GM23338 (cell line): Measurements from ENCODE around the gene SHISA6. TPM values are rescaled to one million over a fixed set of nuclear protein-coding genes. Genes with fewer than 3 reads are reported as not detected.

Source experiments
- ATAC-seq: fragments of 200-7000 bp; cut with Tn5 transposase; 3 replicates; pipeline ENCODE4 v1.9.1; 2020
- DNase-seq: peaks from one replicate; pipeline ENCODE4 v3.0.0-alpha.2; 2015; ENCODE audit warnings: low spot score
- H2AFZ ChIP-seq: fragments of 200-600 bp; sonication (generic); 2 replicates; pipeline ENCODE4 v1.8.0; 2016; ENCODE audit warnings: antibody characterized with exemption, mild to moderate bottlenecking, moderate library complexity
- H3F3A ChIP-seq: fragments of 200-600 bp; sonication (generic); replicated peaks from 2 replicates; pipeline ENCODE4 v1.8.0; 2017; ENCODE audit warnings: antibody characterized with exemption, mixed run types, low read depth
- H3K27ac ChIP-seq: fragments of 200-600 bp; sonication (generic); 2 replicates; pipeline ENCODE4 v1.6.1; 2016; ENCODE audit warnings: low read depth
- H3K27me3 ChIP-seq: fragments of 200-600 bp; sonication (generic); 2 replicates; pipeline ENCODE4 v1.8.0; 2016; ENCODE audit warnings: mild to moderate bottlenecking, mixed run types, moderate library complexity; ENCODE audit not compliant: insufficient read depth
- H3K36me3 ChIP-seq: fragments of 200-600 bp; sonication (generic); 2 replicates; pipeline ENCODE4 v1.8.0; 2016; ENCODE audit warnings: mild to moderate bottlenecking; ENCODE audit not compliant: insufficient read depth
- H3K4me1 ChIP-seq: fragments of 200-600 bp; sonication (generic); 2 replicates; pipeline ENCODE4 v1.8.0; 2016; ENCODE audit warnings: mild to moderate bottlenecking, moderate library complexity; ENCODE audit not compliant: insufficient read depth
- H3K4me2 ChIP-seq: fragments of 200-600 bp; sonication (generic); 2 replicates; pipeline ENCODE4 v1.7.1; 2017; ENCODE audit warnings: mixed run types
- H3K4me3 ChIP-seq: fragments of 200-600 bp; sonication (generic); 2 replicates; pipeline ENCODE4 v1.6.1; 2016; ENCODE audit warnings: mixed run types
- H3K79me2 ChIP-seq: fragments of 200-600 bp; sonication (generic); replicated peaks from 2 replicates; pipeline ENCODE4 v1.8.0; 2017; ENCODE audit warnings: mild to moderate bottlenecking; ENCODE audit not compliant: insufficient read depth
- H3K9me2 ChIP-seq: fragments of 200-600 bp; sonication (generic); 2 replicates; pipeline ENCODE4 v1.8.0; 2017; ENCODE audit not compliant: insufficient read depth
- H4K20me1 ChIP-seq: fragments of 200-600 bp; sonication (generic); replicated peaks from 2 replicates; pipeline ENCODE4 v1.8.0; 2017; ENCODE audit warnings: mild to moderate bottlenecking; ENCODE audit not compliant: insufficient read depth
- H3K27ac Mint-ChIP-seq: 2 replicates; pipeline ENCODE4 v1.8.0; 2020; ENCODE audit warnings: inconsistent platforms, mild to moderate bottlenecking, moderate library complexity, mixed read lengths
- H3K27me3 Mint-ChIP-seq: 3 replicates; pipeline ENCODE4 v1.8.0; 2022; ENCODE audit warnings: low read depth, mild to moderate bottlenecking, moderate library complexity, mixed read lengths, inconsistent platforms; ENCODE audit not compliant: insufficient read depth, poor library complexity
- H3K36me3 Mint-ChIP-seq: 3 replicates; pipeline ENCODE4 v1.8.0; 2021; ENCODE audit warnings: low read depth, mild to moderate bottlenecking, inconsistent platforms, moderate library complexity, mixed read lengths
- H3K4me1 Mint-ChIP-seq: 3 replicates; pipeline ENCODE4 v1.8.0; 2020; ENCODE audit warnings: mild to moderate bottlenecking, inconsistent platforms, mixed read lengths
- H3K4me3 Mint-ChIP-seq: 3 replicates; pipeline ENCODE4 v1.8.0; 2021; ENCODE audit warnings: moderate library complexity, mild to moderate bottlenecking, inconsistent platforms, mixed read lengths
- H3K9me3 Mint-ChIP-seq: 3 replicates; pipeline ENCODE4 v1.8.0; 2020; ENCODE audit warnings: moderate library complexity, mild to moderate bottlenecking, inconsistent platforms, mixed read lengths
- CREB1 ChIP-seq: fragments of 250-450 bp; sonication (Bioruptor Pico); IDR thresholded peaks from 2 replicates; pipeline ENCODE4 v1.5.0; 2020; ENCODE audit warnings: low read depth, mild to moderate bottlenecking, moderate library complexity
- CTCF ChIP-seq, 2 experiments: fragments of 200-600 bp in 1 of 2; sonication (generic) in 1 of 2; conservative IDR thresholded peaks; 2 replicates each; pipeline versions ENCODE4 v1.5.1 to v1.6.1; 2016 to 2017; ENCODE audit warnings: antibody characterized with exemption in 2 of 2, low read depth in 2 of 2, mild to moderate bottlenecking in 2 of 2, moderate library complexity in 1 of 2
- ETS1 ChIP-seq: IDR thresholded peaks from 2 replicates; pipeline ENCODE4 v1.6.1; 2016; ENCODE audit warnings: antibody characterized with exemption
- EZH2 ChIP-seq: fragments of 200-600 bp; sonication (generic); IDR thresholded peaks from one replicate; pipeline ENCODE4 v1.8.0; 2017; ENCODE audit warnings: antibody characterized with exemption, mild to moderate bottlenecking, low read depth; ENCODE audit not compliant: unreplicated experiment
- EZH2phosphoT487 ChIP-seq: fragments of 200-600 bp; sonication (generic); IDR thresholded peaks from one replicate; pipeline ENCODE4 v1.8.1; 2018; ENCODE audit warnings: antibody characterized with exemption; ENCODE audit not compliant: unreplicated experiment
- JUNB ChIP-seq: IDR thresholded peaks from one replicate; pipeline ENCODE4 v1.6.1; 2016; ENCODE audit warnings: antibody characterized with exemption; ENCODE audit not compliant: unreplicated experiment
- NANOG ChIP-seq: IDR thresholded peaks from 2 replicates; pipeline ENCODE4 v1.6.1; 2016; ENCODE audit warnings: antibody characterized with exemption, borderline replicate concordance
- POLR2AphosphoS5 ChIP-seq: IDR thresholded peaks from 2 replicates; pipeline ENCODE4 v1.6.1; 2016; ENCODE audit warnings: antibody characterized with exemption, low read depth
- STAT1 ChIP-seq: IDR thresholded peaks from one replicate; pipeline ENCODE4 v1.6.1; 2016; ENCODE audit warnings: antibody characterized with exemption; ENCODE audit not compliant: unreplicated experiment
- ZNF114 ChIP-seq: fragments of 250-450 bp; sonication (Bioruptor Pico); IDR thresholded peaks from 2 replicates; pipeline ENCODE4 v1.5.0; 2020; ENCODE audit warnings: mild to moderate bottlenecking, moderate library complexity
- ZNF331 ChIP-seq: fragments of 250-450 bp; sonication (Bioruptor Pico); IDR thresholded peaks from 2 replicates; pipeline ENCODE4 v1.5.0; 2020; ENCODE audit warnings: low read depth, mild to moderate bottlenecking, moderate library complexity
- polyA plus RNA-seq: library from polyadenylated mRNA; unstranded; fragments of >200 nt; fragmentation: Nextera tagmentation; extraction: Ambion mirVana; gene quantifications from 2 replicates; pipeline ENCODE4 v1.2.1, GENCODE V29; 2016
- total RNA-seq: library from RNA; depleted of rRNA; stranded (reverse); fragments of >200 nt; shearing (Covaris generic); gene quantifications from 2 replicates; pipeline ENCODE4 v1.2.3, GENCODE V29; 2014
- TF ChIP-seq, protein P1 (sequence below): IDR thresholded peaks from one replicate; pipeline ENCODE4 v1.6.1; 2018; ENCODE audit warnings: antibody characterized with exemption; ENCODE audit not compliant: unreplicated experiment
- TF ChIP-seq, protein P2 (sequence below): fragments of 250-450 bp; sonication (Bioruptor Pico); IDR thresholded peaks from 2 replicates; pipeline ENCODE4 v1.5.0; 2020; ENCODE audit warnings: mild to moderate bottlenecking, moderate library complexity

SHISA6 gene
- total and polyA plus RNA-seq, 2 experiments from 2014 or later = 0.52 TPM; not detected in 1

- no peak for TF ChIP-seq CTCF (conservative IDR thresholded peaks at IDR 0.05; ENCODE audit: low read depth in 2 of 2)
These were observed 52.5 kb downstream of the SHISA6 start (continued) for GRCh38 chr17:11293480-11293879.

DNA sequence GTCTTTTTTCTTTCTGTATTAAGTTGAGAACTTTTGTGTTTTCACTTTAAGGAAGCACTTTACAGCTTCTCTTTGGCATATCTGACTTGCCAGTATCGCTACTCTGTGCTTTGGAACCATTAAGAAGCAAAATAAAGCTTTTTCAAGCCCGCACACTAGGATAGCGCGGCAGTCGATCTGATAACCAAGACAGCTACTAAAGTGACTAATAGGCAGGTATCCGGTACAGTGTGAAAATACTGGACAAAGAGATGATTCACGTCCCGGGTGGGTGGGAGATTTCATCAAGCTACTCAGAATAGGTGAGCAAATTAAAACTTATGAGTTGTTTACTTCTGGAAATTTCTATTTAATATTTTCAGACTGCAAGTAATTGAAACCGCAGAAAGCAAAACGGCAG is 53.8 kb downstream of the SHISA6 start:
- Histone ChIP-seq H3K27me3 (no peaks in the 10 kb centered on the region), H3K27ac (no peak overlapping the region), H3K36me3 (no peaks in the 10 kb centered on the region), H3K4me2 (no peak overlapping the region), H3K9me2 (no peaks in the 10 kb centered on the region), H3K4me1 (no peaks in the 10 kb centered on the region), H3F3A (no peaks in the 10 kb centered on the region), H3K4me3 (no peak overlapping the region), H4K20me1 (no peaks in the 10 kb centered on the region), H3K79me2 (no peaks in the 10 kb centered on the region), H2AFZ (no peak overlapping the region)
- Mint-ChIP-seq H3K4me1 (no peaks in the 10 kb centered on the region), H3K27ac (no peak overlapping the region), H3K27me3 (peaks cover 8% of the 10 kb centered on the region), H3K36me3 (peaks cover 55% of the 10 kb centered on the region), H3K9me3 (peaks cover 3% of the 10 kb centered on the region), H3K4me3 (no peak overlapping the region)
- ATAC-seq (no peak), DNase-seq (no peak)
- TF ChIP-seq, protein P1, sequence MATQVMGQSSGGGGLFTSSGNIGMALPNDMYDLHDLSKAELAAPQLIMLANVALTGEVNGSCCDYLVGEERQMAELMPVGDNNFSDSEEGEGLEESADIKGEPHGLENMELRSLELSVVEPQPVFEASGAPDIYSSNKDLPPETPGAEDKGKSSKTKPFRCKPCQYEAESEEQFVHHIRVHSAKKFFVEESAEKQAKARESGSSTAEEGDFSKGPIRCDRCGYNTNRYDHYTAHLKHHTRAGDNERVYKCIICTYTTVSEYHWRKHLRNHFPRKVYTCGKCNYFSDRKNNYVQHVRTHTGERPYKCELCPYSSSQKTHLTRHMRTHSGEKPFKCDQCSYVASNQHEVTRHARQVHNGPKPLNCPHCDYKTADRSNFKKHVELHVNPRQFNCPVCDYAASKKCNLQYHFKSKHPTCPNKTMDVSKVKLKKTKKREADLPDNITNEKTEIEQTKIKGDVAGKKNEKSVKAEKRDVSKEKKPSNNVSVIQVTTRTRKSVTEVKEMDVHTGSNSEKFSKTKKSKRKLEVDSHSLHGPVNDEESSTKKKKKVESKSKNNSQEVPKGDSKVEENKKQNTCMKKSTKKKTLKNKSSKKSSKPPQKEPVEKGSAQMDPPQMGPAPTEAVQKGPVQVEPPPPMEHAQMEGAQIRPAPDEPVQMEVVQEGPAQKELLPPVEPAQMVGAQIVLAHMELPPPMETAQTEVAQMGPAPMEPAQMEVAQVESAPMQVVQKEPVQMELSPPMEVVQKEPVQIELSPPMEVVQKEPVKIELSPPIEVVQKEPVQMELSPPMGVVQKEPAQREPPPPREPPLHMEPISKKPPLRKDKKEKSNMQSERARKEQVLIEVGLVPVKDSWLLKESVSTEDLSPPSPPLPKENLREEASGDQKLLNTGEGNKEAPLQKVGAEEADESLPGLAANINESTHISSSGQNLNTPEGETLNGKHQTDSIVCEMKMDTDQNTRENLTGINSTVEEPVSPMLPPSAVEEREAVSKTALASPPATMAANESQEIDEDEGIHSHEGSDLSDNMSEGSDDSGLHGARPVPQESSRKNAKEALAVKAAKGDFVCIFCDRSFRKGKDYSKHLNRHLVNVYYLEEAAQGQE = no peak
- TF ChIP-seq POLR2AphosphoS5 = no peak
- TF ChIP-seq EZH2phosphoT487 = no peak
- TF ChIP-seq NANOG = no peak
- TF ChIP-seq STAT1 = no peak
- TF ChIP-seq JUNB = no peak
- no peak for TF ChIP-seq EZH2
- TF ChIP-seq, protein P2, sequence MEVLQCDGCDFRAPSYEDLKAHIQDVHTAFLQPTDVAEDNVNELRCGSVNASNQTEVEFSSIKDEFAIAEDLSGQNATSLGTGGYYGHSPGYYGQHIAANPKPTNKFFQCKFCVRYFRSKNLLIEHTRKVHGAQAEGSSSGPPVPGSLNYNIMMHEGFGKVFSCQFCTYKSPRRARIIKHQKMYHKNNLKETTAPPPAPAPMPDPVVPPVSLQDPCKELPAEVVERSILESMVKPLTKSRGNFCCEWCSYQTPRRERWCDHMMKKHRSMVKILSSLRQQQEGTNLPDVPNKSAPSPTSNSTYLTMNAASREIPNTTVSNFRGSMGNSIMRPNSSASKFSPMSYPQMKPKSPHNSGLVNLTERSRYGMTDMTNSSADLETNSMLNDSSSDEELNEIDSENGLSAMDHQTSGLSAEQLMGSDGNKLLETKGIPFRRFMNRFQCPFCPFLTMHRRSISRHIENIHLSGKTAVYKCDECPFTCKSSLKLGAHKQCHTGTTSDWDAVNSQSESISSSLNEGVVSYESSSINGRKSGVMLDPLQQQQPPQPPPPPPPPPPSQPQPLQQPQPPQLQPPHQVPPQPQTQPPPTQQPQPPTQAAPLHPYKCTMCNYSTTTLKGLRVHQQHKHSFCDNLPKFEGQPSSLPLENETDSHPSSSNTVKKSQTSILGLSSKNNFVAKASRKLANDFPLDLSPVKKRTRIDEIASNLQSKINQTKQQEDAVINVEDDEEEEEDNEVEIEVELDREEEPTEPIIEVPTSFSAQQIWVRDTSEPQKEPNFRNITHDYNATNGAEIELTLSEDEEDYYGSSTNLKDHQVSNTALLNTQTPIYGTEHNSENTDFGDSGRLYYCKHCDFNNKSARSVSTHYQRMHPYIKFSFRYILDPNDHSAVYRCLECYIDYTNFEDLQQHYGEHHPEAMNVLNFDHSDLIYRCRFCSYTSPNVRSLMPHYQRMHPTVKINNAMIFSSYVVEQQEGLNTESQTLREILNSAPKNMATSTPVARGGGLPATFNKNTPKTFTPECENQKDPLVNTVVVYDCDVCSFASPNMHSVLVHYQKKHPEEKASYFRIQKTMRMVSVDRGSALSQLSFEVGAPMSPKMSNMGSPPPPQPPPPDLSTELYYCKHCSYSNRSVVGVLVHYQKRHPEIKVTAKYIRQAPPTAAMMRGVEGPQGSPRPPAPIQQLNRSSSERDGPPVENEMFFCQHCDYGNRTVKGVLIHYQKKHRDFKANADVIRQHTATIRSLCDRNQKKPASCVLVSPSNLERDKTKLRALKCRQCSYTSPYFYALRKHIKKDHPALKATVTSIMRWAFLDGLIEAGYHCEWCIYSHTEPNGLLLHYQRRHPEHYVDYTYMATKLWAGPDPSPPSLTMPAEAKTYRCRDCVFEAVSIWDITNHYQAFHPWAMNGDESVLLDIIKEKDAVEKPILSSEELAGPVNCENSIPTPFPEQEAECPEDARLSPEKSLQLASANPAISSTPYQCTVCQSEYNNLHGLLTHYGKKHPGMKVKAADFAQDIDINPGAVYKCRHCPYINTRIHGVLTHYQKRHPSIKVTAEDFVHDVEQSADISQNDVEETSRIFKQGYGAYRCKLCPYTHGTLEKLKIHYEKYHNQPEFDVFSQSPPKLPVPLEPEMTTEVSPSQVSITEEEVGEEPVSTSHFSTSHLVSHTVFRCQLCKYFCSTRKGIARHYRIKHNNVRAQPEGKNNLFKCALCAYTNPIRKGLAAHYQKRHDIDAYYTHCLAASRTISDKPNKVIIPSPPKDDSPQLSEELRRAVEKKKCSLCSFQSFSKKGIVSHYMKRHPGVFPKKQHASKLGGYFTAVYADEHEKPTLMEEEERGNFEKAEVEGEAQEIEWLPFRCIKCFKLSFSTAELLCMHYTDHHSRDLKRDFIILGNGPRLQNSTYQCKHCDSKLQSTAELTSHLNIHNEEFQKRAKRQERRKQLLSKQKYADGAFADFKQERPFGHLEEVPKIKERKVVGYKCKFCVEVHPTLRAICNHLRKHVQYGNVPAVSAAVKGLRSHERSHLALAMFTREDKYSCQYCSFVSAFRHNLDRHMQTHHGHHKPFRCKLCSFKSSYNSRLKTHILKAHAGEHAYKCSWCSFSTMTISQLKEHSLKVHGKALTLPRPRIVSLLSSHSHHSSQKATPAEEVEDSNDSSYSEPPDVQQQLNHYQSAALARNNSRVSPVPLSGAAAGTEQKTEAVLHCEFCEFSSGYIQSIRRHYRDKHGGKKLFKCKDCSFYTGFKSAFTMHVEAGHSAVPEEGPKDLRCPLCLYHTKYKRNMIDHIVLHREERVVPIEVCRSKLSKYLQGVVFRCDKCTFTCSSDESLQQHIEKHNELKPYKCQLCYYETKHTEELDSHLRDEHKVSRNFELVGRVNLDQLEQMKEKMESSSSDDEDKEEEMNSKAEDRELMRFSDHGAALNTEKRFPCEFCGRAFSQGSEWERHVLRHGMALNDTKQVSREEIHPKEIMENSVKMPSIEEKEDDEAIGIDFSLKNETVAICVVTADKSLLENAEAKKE (CRISPR knock-in tag) = no peak
- no peak for TF ChIP-seq ZNF331 (CRISPR knock-in tag)
- TF ChIP-seq ZNF114 (CRISPR knock-in tag) = no peak
- TF ChIP-seq CREB1 (CRISPR knock-in tag) = no peak
- TF ChIP-seq ETS1 = no peak
